Germinal center (tissue), 1 donor: ENCODE results near the gene NFAM1.
A peak's percentile ranks its signal among the peaks of the same experiment; 100 is the strongest.

ENCODE experiments used
- DNase-seq: peaks from one replicate; pipeline ENCODE4 v3.0.0; 2012; ENCODE audit warnings: mixed read lengths, low spot score

NFAM1 gene

DNA sequence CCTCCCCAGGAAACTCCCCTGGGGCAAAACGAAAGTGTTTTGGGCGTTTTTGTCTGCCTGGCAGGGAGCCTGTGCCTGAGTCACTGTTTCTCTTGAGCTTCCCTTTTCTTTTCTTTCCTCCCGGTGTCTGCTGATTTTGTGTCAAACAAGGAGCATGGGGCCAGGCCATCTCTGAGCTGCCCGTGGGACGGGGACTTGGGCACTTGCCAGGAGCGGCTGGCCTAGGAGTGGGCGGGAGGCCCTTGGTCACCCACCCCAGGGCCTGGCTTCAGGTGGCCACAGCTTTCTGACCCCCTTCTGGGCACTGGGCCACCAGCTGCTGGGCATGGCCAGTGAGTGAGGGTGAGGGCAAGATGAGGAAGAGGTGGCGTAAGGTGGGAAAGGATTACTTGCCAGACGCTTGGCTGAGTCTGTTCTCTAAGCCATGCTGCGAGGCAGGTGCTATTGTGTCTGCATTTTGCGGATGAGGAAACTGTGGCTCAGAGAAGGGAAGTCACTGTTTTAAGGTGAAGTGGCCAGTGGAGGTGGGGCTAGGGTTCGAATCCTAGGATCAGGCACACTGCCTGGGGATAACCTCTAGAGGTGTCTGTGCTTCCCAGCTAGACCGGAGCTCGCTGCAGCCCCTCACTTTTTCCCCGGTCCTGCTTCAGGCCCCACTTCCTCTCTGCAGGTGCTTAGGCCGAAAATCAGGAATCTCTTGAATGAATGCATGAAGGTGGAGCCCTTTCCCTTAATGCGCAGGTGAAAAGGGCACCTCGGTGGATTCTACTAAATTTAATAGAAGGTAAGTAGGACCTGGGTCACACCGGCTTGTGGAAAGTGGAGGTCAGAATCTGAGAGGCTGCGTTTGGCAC lies 7.8 kb upstream of the NFAM1 start:
- DNase-seq: no peak

DNA sequence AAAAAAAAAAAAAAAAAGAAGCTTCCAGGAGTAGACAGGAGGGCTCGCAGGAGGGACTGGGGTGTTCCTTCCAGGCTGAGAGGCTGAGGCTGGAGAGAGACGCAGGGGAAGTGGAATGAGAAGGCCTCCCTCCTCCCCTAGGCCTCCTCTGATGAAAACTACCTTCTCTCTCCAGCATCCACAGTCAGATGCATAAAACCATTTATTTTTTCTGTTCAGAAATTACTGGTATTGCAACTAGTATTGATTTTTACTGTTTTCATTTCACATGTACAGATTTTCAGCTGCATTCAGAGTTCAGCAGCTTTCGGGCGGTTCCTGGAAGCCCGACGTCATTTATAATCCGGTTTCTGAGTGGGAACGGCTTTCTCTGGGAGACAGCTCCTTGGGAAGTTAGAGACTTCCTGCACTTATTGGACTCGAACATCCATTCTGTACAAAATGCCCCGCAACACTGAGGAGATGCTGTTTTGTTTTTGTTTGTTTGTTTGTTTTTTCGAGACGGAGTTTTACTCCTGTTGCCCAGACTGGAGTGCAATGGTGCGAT lies 6.9 kb upstream of the NFAM1 start:
- DNase-seq: no peak

DNA sequence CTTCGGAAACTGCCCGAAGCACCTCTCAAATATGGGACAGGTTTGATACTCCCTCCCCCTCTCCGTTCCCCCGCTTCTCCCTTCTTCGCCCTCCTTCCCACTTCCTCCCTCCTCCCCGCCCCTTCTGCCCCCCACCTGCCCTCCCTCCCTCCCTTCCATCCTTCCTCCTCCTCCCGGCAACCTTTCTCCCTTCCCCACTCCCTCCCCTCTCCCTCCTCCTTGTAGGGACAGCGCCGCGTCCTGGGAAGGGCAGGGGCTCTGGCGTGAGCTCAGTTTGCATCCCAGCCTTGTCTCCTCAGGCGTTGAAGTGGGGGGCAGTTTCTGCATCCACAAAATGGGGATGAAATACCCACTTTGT lies 6.1 kb upstream of the NFAM1 start:
- no peak for DNase-seq

DNA sequence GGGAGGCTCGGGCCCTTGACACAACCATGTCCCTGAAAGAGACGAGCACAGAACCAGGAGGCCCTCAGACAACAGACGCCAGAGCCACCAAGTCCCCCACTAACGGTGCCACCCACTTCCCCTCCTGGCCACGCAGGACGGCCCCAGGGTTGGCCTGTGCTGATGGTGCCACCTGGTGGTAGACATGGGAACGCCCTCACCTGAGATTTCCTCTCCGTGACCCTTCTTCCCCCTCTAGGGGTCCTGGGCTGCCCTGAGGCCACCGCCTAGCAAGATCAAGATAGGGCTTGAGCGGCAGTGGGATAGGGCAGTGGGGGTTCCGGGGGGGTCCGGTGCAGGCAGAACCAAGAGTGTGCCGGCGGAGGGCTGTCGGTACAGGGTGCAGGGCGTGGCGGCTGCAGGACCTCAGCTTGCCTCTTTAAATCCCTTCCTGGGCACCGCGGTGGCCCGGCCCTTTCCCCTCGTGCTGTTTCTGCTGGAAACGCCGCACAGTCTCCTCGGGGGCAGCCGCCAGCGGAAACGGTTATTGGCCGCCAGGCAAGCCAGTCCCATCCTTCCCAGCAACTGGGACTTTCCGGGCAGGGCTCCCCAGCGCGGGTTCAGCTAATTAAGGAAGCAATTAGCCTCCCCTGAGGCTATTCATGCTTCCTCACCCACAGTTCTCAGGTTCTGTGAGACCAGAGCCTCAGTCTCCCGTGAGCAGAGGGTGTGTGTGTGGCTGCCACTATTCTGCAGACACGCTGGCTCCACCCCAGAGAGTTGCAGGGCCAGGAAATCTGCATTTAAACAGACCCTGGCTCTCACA lies 5.5 kb upstream of the NFAM1 start:
- peak; percentile 81 for DNase-seq

DNA sequence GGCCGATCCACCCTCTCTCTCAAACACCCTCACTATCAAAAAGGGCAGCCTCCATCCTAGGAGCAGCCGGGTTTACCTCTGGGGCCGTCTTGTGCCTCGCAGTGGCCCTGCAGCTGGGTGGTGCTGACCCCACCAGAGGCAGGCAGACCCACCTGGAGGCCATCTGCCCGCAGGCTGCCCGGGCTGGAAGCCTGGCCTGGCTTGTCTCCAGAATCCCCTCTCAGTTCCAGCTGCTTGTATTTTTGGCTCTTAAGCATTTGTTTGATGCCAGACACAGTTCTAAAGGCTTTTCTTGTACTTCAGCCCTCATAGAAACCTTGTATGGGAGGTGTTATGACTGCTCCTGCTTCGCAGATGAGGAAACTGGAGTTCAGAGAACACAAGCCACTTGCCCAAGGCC lies 4.2 kb upstream of the NFAM1 start:
- DNase-seq: no peak

DNA sequence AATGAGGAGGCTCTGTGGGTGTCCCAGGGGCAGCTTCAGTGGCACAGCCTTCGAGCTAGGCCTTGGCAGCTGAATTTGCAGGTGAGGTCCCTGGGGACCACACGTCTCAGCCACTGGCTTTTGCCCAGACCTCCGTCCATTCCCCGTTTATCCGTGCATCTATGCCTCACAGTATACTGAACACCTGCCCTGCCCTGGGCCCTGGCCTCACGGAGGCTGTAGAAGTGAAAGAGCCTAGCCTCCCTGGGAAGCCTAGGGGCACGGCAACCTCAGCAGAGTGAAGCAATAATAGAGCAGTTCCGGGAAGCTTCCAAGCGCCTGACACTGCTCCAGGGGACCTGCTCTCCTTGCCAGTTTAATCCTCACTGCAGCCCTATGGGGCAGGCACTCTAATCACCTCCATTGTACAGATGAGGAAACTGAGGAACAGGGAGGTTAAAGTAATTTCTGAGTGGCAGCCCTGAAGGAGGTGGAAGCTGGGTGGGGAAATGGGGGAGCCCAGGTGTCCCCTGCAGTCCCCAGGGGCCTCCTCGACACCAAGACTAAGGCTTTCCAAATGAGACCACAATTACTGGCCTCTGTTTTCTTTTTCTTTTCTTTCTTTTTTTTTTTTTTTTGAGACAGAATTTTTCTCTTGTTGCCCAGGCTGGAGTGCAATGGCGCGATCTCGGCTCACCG lies 2.7 kb upstream of the NFAM1 start:
- DNase-seq: no peak

DNA sequence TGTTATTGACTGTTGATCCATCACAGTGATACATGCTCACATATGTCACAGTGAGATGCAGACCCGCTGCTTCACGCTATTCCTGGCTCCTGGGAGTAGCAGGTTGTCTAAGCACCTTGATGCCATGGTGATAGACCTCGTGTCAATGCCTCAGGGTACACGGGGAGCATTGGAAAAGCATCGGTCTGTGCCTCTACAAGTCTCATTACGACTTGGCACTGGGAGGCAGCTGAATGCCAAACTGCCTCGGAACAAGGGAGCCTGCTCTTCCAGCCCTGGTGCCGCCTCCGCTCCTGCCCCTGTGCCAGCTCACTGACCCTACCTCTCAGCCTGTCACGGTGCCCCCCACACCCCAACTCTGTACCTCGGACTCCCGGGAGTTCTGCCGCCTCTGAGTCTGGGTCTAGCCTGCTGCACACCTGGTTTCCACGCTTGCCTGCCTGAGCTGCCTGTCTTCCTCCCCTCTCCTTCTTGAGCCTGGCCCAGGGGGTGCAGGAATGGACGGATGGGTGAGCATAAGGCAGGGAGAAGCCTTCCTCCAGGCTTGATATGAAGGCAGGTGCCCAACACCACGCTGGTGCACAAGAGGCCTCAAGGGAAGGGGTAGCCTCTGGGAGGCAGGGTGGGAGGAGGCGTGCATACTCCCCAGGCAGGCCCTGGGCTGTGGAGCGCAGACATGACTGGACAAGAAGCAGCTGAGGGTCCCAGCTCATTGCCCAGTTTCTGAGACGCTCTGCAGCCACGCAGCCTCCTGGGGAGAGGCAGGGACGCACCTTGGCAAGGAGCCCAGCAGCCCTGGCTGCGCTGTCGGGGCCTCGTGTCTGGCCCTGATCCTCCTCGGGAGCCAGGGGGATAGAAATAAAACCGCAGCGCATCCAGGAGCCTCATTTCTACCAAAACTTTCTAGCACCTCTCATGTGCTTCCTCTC lies 1.8 kb upstream of the NFAM1 start:
- DNase-seq: no peak

DNA sequence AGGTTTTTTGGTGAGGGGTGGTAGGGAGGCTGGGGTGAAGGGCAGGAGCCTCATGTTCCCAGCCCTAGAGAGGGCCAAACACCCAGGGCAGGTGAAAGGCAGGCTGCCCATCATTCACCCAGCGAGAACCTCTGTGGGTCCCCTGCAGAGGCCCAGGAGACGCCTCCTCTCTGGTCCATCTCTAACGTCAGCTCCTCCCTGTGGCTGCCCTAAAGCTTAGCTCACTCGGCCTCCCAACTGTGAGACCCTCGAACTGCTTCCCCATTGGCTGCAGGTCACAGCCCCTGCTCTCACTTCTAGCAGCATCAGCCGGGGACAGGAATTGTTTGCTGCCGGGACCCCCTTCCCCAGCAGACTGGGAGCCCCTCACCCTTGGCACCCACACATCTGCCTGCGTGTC lies 615 bp upstream of the NFAM1 start:
- no peak for DNase-seq

DNA sequence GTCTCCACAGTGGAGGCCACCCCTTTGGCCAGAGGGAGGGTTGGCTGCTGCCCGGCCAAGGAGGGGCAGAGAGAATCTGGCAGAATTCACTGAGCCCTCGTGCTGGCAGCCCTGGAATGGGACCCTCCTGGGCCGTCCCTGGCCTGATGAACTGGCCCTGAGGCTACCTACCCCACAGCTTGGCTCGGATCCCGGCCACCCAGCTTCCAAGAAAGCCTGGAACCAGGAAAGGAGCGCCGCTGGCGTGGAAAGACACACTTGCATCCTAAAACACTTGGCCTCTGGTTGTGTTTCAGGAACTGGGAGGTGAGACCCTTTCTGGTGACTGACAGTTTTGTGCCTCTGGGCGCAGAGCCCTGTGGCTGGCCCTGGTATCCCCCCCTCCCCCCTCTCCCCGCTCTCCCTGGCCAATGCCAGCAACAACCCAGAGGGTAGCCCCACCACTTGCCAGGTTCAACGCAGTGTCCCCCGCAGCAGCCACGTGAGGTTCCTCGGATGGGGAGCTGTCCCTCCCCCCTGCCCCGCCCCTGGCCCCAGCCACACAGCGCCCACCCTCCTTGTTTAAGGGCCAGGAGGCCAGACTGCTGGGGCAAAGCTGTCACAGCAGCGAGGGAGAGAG lies 693 bp downstream of the NFAM1 start:
- DNase-seq: no peak

DNA sequence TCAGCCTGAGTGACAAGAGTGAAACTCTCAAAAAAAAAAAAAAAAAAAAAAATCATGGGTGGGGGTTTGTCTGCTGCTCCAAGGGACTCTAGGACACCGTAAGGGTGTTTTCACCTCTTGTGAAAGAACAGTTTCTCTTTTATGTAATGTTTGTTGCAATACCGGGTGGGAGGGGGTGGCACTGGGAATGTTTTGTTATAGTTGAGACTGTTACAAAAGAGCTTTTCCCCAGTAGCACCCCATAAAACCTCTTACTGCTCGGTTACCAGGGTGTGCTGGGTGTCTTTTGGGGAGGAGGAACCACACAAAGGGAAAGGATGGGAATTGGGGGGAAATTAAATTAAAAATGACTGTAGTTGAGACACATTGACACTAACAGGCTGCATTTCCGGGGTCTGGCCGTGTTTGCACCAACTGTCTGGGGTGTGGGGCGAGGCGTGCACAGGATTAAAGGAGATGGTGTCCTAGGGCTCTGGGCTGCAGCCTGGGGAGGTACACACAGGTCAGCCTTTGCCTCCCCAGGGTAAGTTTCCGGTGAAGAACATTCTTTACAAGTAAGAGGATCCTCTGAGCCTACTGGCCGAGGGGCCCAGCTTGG lies 1.6 kb downstream of the NFAM1 start:
- DNase-seq: no peak

DNA sequence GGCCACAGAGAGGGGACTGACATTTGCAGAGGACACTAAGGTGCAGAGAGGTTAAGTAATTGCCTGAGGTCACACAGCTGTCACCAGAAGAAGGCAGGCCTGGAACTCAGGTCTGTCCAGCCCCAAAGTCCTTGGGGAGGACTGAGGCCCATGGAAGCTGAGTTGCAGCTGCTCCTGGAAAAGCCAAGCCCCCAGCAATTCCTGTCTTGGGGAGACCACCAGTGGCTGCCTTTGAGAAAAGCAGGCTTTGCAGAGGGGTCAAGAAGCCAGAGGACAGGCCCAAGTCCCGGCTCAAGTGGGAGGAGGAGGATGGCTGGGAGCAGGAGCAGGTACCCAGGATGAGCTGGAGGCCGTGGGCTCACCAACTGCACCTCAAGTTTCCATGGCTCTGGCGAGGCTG lies 3.4 kb downstream of the NFAM1 start:
- no peak for DNase-seq

DNA sequence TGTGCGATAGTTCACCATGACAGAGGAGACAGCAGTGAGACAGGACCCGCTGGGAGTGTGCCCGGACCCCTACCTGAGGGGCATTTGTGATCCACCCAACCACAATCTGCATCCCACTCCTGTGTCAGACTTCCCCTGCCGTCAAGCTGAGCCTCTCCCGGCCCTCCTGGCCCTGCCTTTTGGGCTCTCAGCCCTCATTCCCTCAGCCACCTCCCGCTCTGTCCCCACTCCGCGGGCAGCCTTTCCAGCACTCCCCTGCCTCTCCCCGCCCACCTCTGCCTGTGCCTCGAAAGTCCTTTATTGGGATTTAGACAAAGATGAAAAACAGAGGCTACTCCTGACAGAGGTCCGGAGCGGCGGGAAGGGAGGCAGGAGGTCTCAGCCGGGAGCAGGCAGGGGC lies 4.2 kb downstream of the NFAM1 start:
- no peak for DNase-seq

DNA sequence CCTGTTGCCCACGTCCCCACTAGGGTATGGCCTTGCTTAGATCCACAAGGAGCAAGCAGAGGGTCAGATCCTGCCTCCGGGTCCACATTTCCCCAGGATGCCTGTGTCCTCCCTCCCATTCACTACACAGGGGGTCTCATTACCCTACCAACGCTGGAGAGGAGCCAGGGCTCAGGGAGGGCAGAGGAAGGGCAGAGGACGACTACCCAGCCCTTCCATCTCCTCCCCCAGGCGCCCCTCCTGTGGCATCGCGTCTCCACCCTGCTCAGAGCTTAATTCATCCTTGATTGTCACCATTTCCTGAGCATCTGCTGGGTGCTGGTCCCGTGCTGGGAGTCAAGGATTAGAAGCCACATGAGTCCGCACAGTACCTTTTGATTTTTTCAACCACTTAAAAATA lies 5.0 kb downstream of the NFAM1 start:
- DNase-seq: no peak

DNA sequence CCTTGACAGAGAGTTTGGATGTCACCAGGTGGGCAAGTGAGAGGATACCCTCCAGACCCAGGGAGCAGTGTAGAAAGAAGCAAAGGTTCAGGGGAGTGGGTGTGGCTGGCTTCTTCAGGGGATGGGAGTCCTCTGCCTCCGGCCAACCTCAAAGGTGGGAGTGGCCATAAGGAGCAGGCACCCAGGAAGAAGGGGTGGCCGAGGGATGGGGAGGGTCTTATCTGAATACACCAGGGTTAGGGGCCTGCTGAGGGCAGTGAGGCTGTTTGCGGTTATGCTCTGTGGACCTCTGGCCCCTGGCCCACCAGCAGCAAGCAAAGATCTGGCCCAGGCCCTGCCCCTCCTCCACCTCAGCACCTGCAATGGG lies 6.2 kb downstream of the NFAM1 start:
- no peak for DNase-seq

DNA sequence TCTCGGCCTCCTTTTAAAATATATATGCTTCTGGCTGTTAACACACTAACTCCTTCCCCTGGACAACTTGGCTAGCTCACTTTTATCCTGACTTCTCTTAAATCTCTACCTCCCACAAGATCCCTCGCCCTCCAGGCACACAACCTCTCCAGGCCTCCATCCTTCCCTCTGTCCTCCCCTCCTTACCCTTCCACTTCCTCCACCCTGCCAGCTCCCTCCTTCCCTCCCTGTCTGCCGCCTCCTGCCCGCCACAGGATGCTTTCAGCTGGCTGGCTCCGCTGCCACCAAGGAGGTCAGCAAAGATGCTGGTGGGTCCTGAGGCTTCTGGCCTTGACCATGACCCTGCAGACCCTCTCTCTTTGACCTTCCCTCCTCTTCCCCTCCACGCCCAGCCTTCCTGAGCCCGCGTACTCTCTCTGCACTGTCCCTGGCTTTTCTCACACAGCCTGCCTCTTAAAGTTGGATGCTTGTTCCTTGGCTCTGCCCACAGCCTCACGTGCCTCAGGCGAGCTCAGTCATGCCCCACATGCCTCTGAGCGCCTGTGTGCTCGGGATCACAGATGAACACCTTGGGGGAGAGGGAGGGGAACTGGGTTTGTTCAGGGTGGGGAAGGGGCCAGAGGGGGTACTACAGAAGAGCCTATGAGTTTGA lies 6.7 kb downstream of the NFAM1 start:
- no peak for DNase-seq

DNA sequence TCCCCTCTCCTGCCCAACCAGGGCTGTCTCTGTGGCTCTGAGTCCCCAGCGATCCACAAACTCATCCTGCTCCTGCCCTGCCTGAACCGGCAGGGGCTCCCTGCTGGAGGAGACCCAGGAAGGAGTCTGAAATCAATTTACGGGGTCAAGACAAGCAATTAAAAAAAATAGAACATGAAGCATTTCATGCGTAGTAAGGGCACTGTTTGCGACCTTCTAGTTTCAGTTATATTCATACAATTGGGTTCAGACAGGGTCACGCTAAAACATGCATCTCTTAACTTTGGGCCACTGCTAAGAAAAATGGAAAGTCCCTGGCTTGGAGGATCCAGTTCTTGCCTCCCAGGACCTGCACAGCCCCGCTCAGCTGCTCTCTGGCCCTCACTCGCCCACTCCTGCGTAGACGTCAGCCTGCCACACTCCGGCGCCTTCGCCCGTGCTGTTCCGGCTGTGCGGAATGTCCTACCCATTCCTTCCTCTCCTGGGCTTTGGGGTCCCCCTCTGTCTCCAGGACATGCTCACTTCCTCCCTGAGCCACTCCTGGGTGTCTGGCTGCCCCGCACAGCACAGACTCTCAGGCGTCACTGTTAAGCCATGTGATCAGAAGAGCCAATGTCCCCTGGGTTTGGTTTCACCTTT lies 12.8 kb downstream of the NFAM1 start:
- DNase-seq: peak; percentile 26

DNA sequence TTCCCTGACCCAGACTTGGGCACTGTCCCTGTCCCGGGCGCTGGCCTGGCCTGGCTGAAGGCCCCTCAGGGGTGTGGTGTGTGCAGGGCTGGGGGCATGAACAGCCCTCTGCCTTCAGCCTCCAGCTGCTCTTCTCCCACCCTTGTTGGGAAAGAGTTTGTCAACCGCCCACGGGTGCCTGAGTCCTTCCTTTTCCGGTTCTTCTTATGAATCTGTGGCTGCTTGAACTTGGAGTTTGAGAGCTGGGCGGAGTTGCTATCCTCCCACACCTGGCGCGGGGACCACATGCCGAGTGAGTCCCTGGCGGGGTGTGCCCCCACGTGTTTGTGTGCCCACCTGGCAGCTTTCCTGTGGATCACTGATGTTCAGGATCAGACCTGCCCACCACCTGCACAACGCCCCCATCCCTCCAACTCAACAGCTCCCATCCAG lies 13.4 kb downstream of the NFAM1 start:
- DNase-seq: no peak

DNA sequence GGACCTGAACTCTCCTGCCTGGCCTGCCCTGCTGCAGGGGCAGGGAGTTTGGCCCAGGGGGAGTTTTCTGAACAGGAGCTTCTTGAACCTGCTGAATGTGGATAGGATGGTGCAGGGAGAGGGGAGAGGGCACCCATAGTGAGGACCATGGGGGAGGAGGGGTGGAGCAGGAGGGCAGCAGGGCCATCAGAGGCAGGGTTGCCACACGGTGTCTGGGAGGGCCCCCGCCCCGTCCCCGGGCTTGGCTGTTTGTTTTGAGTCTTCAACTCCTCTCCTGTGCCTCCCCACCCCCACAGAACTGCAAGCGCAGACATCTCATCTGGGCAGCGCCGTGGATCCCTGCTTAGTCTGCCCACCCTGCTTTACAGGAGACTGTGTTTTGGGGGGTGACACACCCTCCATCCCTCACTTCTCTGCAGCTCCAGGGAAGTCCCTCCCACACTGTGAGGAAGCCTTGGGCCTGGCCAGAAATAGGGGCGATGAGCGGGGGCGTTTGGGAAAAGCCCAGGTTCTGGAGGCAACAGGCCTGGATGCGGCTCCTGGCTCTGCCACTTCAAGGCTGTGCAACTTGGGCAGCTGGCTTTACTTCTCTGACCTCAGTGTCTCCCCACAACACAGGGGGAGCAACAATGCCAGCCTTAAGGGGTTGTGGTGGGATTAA lies 14.4 kb downstream of the NFAM1 start:
- no peak for DNase-seq

DNA sequence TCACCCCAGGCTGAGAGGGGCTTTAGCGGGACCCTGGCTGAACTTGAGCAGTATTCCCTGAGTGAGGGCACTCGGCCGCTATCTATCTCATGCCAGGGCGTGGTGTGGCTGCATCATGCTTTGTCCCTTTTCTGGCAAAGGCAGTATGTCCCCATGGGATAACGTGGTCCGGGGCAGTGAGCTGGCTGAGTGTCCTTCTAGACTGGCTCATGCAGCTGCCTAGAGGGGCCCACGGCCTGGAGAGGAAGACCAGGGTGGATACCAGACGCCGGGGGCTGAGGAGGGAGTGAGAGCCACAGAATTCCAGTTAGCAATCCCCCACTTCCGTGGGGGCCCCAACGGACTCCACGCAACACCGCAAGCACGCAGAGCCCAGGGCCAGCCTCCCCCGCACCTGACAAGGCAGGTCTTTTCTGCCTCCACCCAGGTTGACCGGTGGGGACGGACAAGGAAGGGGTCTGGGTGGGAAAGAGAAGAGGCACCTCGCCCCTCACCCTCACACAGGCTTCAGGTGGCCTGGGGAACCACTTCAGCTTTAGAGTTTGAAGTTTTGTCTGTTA lies 15.5 kb downstream of the NFAM1 start:
- no peak for DNase-seq
